AG08396 (cell line): Measurements from ENCODE around the gene NDST3.

Experiments
- DNase-seq: peaks from one replicate; pipeline ENCODE4 v3.0.0; 2012; ENCODE audit warnings: low spot score, mixed read lengths

NDST3 gene

DNA sequence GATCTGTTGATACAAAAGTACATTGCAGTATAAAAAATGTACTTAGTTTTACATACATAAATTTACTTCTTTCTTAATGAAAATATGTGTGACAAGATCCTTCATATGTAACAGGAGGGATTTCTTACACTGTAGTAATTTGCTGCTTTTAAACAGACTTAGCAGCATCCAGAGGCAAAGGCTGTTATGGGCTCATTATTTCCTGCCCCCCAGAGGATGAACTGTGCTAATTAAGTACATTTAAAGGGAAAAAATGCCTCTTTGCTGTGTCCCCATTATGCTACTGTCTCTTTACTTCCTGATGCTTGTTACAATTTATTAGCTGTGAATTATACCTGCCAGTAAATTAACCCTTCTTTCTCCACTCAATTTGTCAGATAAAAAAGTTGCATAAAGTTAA lies 47.1 kb downstream of the NDST3 start:
- no peak for DNase-seq

DNA sequence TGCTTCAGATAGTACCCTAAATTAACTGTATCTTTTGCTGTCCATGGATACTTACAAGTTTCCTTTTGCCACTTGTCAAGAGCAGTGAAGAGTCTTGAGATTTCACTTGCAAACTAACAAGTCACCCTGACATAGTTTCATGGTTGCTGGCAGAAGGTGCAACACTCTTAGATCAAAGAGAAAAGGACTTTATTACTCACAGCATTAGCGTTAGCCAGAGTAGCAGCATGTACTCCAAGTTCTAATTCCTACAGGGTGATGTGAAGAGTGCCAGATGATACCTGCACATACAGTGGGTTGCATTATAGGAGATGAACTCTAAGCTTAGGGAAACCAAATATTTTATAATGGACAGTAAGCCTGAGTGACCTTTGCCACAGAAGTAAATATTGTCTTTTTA lies 47.9 kb downstream of the NDST3 start:
- DNase-seq: no peak

DNA sequence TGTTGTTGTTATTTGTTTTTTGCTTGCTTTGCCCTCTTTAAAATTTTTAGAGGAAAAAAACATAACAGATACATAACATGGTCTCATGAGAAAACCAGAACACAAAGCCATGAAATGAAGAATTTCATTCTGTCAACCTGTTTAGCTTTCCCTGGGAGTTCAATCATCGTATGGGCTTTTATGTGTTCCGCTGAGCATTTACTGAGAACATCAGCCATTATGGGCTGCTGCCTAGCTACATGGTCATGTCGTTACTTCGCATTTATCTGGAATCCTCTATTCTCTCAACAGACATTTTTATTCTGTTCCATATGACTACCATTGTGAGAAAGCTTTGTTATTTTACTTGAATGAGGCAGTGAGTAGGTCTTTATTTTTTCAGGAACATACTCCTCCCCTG lies 51.4 kb downstream of the NDST3 start:
- no peak for DNase-seq

DNA sequence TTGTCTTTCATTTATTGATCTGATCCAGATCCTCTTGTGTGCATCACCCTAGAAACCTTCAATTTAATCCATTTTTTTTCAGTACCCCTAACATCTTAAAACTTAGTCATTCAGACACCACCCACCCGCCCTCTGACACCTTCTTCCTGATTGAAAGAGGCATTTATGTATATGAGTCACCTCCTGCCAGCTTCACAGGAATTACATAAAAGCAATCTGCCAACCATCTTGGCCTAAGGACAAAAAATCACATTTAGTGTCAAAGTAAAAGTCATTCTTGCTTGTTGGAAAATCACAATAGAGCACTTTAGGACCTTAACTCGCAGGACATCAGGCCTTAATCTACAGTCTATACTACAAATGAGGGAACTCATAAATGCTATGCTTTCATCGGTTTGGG lies 52.1 kb downstream of the NDST3 start:
- DNase-seq: peak; percentile 5

DNA sequence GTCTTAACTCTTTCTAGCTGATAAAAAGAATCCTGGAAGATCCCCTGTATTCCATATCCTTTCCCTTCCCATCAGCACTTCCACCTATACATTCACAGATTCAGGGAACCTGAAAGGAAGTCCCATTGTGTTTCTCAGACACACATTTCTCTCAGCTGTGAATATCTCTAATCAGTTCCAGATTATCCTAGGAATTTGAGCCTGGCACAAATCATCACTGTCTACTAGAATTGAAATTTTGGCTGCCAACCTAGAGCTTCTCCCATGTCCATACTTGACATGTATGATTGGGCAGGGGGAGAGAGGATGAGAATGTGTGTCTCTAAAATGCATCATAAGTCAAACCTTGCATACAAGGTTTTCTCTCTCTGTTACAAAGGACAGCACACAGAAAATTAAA lies 53.1 kb downstream of the NDST3 start:
- no peak for DNase-seq

- no peak for DNase-seq
These were observed 64.8 kb downstream of the NDST3 start for GRCh38 chr4:118099106-118099505.

- no peak for DNase-seq
These were observed 67.9 kb downstream of the NDST3 start for GRCh38 chr4:118102195-118102594.

DNA sequence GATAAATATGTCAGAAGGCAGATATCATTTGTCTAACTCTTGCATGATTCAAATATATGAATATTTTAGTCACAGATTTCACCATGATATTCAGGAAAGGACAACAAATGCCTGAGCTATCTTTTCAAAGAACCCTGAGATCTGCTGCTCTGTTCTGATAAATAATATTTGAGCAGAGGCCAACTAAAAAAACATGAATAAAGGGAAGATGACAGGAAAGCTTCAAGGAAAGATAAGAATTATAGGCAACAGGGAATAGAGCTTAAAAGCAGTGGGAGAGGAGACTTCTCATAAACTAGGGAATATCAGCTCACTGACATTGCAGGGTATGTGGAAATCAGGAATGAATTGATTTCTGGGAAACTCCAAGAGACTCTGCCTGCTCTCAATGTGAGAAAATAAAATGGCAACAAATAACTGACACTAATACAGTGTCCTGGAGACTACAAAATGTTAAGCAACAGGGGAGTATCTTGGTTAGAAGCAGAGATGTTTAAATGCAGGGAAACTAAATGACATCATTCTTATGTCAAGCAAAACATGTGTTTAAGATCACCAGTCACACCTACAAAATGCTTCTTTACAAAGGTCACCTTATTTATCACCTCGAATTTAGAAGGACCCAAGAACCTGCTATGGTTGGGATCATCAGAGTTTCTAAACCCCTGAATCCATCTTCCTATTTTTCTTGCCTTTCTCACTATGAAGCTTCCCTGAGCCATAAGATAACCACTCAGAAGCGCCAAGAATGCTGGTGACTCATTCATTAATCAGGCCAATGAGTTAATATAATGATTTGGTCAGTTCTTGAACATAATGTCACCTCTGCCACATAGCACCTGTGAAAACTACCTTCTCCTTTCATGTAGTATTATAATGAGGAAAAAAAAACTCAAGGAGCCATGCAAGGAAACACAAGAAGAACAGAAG lies 78.1 kb downstream of the NDST3 start:
- DNase-seq: no peak

GRCh38 chr4:118113220-118113619 lies 78.9 kb downstream of the NDST3 start:
- DNase-seq: no peak

DNA sequence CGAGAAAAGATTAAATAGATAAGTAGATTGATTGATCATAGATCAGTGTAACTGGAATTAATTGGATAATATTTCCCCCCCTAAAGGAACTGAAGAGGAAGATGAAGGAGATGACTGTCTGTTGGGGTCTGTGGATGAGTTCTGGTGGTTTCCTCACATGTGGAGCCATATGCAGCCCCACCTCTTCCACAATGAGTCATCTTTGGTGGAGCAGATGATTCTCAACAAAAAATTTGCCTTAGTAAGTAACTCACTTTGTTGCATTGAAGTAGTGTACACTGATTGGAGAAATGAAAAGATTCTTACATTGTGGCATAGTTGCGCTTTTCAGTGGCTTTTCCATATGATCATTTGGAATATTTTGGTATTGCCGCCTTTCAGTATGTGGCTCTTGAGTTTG lies 80.4 kb downstream of the NDST3 start:
- no peak for DNase-seq

- no peak for DNase-seq
These were observed 86.0 kb downstream of the NDST3 start for GRCh38 chr4:118120120-118120760.

- DNase-seq: no peak
These were observed 90.7 kb downstream of the NDST3 start for GRCh38 chr4:118124997-118125396.

DNA sequence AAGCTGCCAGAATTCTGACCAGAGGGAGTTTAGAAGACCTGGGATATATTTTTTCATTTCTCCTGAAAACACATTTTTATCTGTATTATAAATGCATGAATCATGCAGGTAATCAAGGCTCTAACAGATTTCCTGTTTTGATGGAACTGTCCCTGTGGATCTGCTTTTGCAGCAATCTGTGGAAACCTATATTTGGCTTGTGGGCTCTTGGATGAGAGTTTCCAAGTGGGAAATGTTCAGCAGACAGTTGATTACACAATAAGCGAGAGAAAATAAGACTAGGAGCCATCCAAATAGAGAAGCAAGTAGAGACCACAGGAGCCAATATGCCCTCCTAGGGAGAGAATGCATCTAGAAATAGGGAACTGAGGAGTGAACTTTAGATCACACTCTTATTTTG lies 105.0 kb downstream of the NDST3 start:
- DNase-seq: no peak

DNA sequence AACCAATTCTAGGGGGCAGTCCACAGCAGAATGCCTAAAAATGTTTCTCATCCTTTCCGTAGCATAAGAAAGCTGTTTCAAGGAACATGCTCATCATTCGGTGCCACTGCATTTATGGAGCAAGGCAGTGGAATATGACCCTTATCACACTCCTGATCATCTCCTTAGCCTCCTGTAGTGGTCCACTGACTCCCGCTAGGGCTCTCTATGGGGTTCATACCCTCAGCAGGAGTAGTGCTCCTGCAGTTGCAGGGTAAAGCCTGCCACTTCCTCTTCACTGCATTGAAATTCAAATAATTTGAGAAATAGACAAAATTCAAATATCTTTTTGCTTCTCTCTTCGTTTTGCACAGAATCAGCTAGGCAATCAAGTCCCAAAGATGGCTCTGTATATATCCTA lies 107.0 kb downstream of the NDST3 start:
- DNase-seq: no peak

- no peak for DNase-seq
These were observed 120.4 kb downstream of the NDST3 start for GRCh38 chr4:118154649-118155048.

DNA sequence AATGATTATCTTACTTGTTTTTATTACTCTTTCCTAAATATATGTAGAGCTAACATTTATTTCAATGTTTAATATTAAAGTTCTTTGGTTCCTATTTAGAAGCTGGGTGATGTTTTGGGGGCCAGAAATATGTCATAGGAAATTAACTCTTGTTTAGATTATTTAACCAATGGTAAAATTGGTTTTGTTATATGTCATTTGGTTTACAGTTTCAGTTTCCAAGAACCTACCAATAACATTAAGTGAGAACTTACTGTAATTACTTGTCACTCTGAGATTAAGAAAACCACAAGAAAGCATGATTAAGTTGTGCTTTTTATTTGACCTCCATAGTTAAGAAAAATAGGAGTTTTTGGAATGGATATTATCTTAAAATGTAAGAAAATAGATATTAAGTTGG lies 121.2 kb downstream of the NDST3 start:
- DNase-seq: no peak

- no peak for DNase-seq
These were observed 124.6 kb downstream of the NDST3 start for GRCh38 chr4:118158763-118159375.

DNA sequence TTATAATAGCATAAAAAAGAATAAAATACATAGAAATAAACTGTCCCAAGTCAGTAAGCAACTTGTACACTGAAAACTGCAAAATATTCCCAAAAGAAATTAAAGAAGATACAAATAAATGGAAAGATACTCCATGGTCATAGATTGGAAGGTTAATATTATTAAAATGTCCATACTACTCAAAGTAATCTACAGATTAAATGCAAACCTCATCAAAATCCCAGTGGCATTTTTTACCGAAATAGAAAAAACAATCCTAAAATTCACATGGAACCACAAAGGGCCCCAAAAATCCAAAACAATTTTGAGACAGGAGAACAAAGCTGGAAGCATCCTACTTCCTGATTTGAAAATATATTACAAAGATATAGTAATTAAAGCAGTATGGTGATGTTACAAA lies 133.0 kb downstream of the NDST3 start:
- no peak for DNase-seq

GRCh38 chr4:118171381-118171780 lies 137.1 kb downstream of the NDST3 start:
- DNase-seq: no peak

DNA sequence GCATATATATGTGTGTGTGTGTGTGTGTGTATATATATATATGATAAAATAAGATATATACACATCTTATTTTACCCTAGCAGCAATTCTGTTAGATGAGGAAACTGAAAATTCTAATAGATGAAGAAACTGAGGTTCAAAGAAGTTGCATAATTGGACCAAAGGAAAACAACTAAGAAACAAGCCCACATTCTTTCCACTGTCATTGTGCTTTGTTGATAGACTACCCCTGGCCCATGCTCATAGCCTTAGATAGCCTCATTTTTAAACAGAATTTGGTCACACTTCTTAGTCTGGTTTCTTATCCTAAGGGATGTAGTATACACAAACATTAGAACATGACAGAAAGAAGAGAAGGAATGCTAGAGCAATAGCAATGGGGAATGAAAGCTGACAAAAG lies 138.8 kb downstream of the NDST3 start:
- no peak for DNase-seq

GRCh38 chr4:118173956-118174725 lies 139.9 kb downstream of the NDST3 start:
- peak; percentile 53 for DNase-seq

GRCh38 chr4:118175506-118175905 lies 141.2 kb downstream of the NDST3 start:
- no peak for DNase-seq
